PC-9 (cell line): Measurements from ENCODE around the gene PRDM7.
"Not testable (repeated sequence)": the region's sequence is repeated elsewhere in the genome, so short reads cannot be mapped to it uniquely, and the experiment has no call there.

Experiments used
- EZH2 ChIP-seq: fragments of 200-600 bp; sonication (generic); IDR thresholded peaks from 2 replicates; pipeline ENCODE4 v1.8.0; 2017; ENCODE audit warnings: antibody characterized with exemption, low read depth
- TF ChIP-seq, protein P1 (sequence below): fragments of 200-600 bp; sonication (generic); conservative IDR thresholded peaks from 2 replicates; pipeline ENCODE4 v1.6.1; 2017; ENCODE audit warnings: mixed run types, antibody characterized with exemption, mild to moderate bottlenecking, moderate library complexity

DNA sequence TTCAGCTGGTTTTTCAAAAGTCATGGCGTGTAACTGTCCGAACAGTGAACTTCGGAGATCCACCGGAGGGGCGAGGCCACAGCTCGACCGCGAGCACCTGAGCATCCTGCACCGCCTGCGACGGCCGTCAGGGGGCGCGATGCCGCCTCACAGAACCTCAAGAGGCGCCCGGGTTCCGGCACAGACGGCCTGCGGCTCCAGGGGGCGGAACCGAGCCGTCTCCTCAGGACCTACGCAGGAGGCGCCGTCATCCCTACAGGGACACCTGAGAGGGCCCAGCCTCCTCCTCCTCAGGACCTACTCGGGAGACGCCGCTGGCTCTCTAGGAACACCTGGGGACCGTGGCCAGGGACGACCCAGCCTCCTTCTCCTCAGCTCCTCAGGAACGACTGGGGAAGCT, 29.1 kb upstream of the PRDM7 start:
- not testable (repeated sequence) for TF ChIP-seq EZH2
- TF ChIP-seq, protein P1, sequence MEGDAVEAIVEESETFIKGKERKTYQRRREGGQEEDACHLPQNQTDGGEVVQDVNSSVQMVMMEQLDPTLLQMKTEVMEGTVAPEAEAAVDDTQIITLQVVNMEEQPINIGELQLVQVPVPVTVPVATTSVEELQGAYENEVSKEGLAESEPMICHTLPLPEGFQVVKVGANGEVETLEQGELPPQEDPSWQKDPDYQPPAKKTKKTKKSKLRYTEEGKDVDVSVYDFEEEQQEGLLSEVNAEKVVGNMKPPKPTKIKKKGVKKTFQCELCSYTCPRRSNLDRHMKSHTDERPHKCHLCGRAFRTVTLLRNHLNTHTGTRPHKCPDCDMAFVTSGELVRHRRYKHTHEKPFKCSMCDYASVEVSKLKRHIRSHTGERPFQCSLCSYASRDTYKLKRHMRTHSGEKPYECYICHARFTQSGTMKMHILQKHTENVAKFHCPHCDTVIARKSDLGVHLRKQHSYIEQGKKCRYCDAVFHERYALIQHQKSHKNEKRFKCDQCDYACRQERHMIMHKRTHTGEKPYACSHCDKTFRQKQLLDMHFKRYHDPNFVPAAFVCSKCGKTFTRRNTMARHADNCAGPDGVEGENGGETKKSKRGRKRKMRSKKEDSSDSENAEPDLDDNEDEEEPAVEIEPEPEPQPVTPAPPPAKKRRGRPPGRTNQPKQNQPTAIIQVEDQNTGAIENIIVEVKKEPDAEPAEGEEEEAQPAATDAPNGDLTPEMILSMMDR: not testable (repeated sequence)
